SK-N-MC (cell line): Measurements from ENCODE around the gene BACE2.

Experiments
- EZH2 ChIP-seq: fragments of 200-600 bp; sonication (generic); IDR thresholded peaks from one replicate; pipeline ENCODE4 v1.6.1; 2017; ENCODE audit warnings: antibody characterized with exemption
- POLR2AphosphoS5 ChIP-seq: IDR thresholded peaks from 2 replicates; pipeline ENCODE4 v1.6.1; 2012; ENCODE audit warnings: mild to moderate bottlenecking, low read depth, low read length, borderline replicate concordance

DNA sequence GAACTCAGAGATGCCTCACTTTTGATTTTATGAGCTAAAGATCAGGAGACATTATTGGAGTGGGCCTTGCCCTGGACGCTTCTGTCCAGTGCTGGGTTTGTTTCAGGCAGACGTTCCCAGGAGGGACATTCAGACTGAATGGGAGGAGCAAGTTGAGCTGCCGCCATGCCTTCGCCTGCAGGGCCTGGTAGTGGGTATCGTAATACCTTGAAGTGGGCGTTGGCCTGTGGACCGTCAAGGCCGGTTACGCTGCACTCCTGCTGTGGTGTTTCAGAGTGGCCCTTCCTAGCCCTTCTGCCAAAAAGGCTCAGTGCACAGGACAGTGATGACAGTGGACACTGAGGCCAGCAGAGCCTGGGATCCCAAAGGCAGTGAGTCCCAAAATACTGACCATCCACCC lies 150.3 kb downstream of the BACE2 start:
- TF ChIP-seq POLR2AphosphoS5 = no peak
- no peak for TF ChIP-seq EZH2
